HG03139 (cell line): ENCODE results near the gene BCAM.

Experiments
- ATAC-seq: cut with Tn5 transposase; IDR thresholded peaks from one replicate; pipeline ENCODE4 v1.9.1; 2021; ENCODE audit not compliant: unreplicated experiment

The BCAM gene

GRCh38 chr19:44788971-44789370, 19.9 kb upstream of the BCAM start:
- ATAC-seq = no peak

- no peak for ATAC-seq
Measured at GRCh38 chr19:44789943-44790483, 18.9 kb upstream of the BCAM start.

GRCh38 chr19:44792281-44792680, 16.6 kb upstream of the BCAM start:
- ATAC-seq = no peak

GRCh38 chr19:44794610-44795009, 14.3 kb upstream of the BCAM start:
- no peak for ATAC-seq

GRCh38 chr19:44795398-44795987, 13.4 kb upstream of the BCAM start:
- ATAC-seq = no peak

- ATAC-seq = no peak
Measured at GRCh38 chr19:44796701-44797115, 12.2 kb upstream of the BCAM start.

GRCh38 chr19:44799627-44800346, 9.1 kb upstream of the BCAM start:
- ATAC-seq = no peak

- ATAC-seq = peak; percentile 71
Measured at GRCh38 chr19:44800461-44800860, 8.4 kb upstream of the BCAM start.

- ATAC-seq = no peak
Measured at GRCh38 chr19:44803442-44804428, 5.2 kb upstream of the BCAM start.

- no peak for ATAC-seq
Measured at GRCh38 chr19:44806291-44806690, 2.6 kb upstream of the BCAM start.

- no peak for ATAC-seq
Measured at GRCh38 chr19:44807162-44807561, 1.7 kb upstream of the BCAM start.

- no peak for ATAC-seq
Measured at GRCh38 chr19:44807652-44808462, 1.0 kb upstream of the BCAM start.

- ATAC-seq = no peak
Measured at GRCh38 chr19:44809577-44810233, 802 bp downstream of the BCAM start.

GRCh38 chr19:44810234-44811121, 1.6 kb downstream of the BCAM start:
- no peak for ATAC-seq

- ATAC-seq = no peak
Measured at GRCh38 chr19:44811122-44811419, 2.2 kb downstream of the BCAM start.

- ATAC-seq = no peak
Measured at GRCh38 chr19:44812142-44812718, 3.3 kb downstream of the BCAM start.

GRCh38 chr19:44813070-44813840, 4.4 kb downstream of the BCAM start:
- no peak for ATAC-seq

GRCh38 chr19:44813841-44814470, 5.1 kb downstream of the BCAM start:
- no peak for ATAC-seq
